HG02798 (cell line): ENCODE measurements around the gene FAM117A.
"Not testable (repeated sequence)": the region's sequence is repeated elsewhere in the genome, so short reads cannot be mapped to it uniquely, and the experiment has no call there.

Experiments used
- ATAC-seq: cut with Tn5 transposase; IDR thresholded peaks from one replicate; pipeline ENCODE4 v1.9.1; 2021; ENCODE audit warnings: mild to moderate bottlenecking; ENCODE audit not compliant: unreplicated experiment, poor library complexity

Gene FAM117A

GRCh38 chr17:49764559-49765180 lies 739 bp upstream of the FAM117A start:
- ATAC-seq = no peak

GRCh38 chr17:49762151-49762941 lies 1.6 kb downstream of the FAM117A start:
- ATAC-seq = no peak

- ATAC-seq = no peak
Measured at GRCh38 chr17:49760932-49761558, 2.9 kb downstream of the FAM117A start.

GRCh38 chr17:49760296-49760695 lies 3.6 kb downstream of the FAM117A start:
- no peak for ATAC-seq

- ATAC-seq = no peak
Measured at GRCh38 chr17:49759203-49759602, 4.7 kb downstream of the FAM117A start.

GRCh38 chr17:49758464-49759010 lies 5.4 kb downstream of the FAM117A start:
- ATAC-seq = not testable (repeated sequence)

- ATAC-seq = no peak
Measured at GRCh38 chr17:49757151-49757777, 6.7 kb downstream of the FAM117A start.

- ATAC-seq = no peak
Measured at GRCh38 chr17:49756323-49757150, 7.4 kb downstream of the FAM117A start.

GRCh38 chr17:49755663-49756283 lies 8.2 kb downstream of the FAM117A start:
- ATAC-seq = no peak

- no peak for ATAC-seq
Measured at GRCh38 chr17:49753959-49754391, 10.0 kb downstream of the FAM117A start.

GRCh38 chr17:49752508-49752907 lies 11.4 kb downstream of the FAM117A start:
- no peak for ATAC-seq

GRCh38 chr17:49749730-49750129 lies 14.2 kb downstream of the FAM117A start:
- no peak for ATAC-seq

GRCh38 chr17:49748791-49749190 lies 15.1 kb downstream of the FAM117A start:
- peak; percentile 83 for ATAC-seq

GRCh38 chr17:49748223-49748622 lies 15.7 kb downstream of the FAM117A start:
- ATAC-seq = no peak

- ATAC-seq = no peak
Measured at GRCh38 chr17:49747632-49748031, 16.3 kb downstream of the FAM117A start.

- ATAC-seq = peak; percentile 64
Measured at GRCh38 chr17:49746791-49747490, 17.0 kb downstream of the FAM117A start.

GRCh38 chr17:49745175-49746139 lies 18.5 kb downstream of the FAM117A start:
- ATAC-seq = no peak
